Sigmoid colon (tissue), 7 donors: ENCODE data around the gene SKI. TPM values are rescaled to one million over a fixed set of nuclear protein-coding genes. Genes with fewer than 3 reads are reported as not detected.

Experiments used
- DNase-seq: peaks from one replicate; pipeline ENCODE4 v3.0.0-alpha.2; 2019
- H3K27ac ChIP-seq, 4 donors: fragments of 200-600 bp; sonication (generic); one replicate each; pipeline ENCODE4 v1.5.1; 2016 to 2019; ENCODE audit warnings: mild to moderate bottlenecking in 1 of 4
- H3K27me3 ChIP-seq, 3 donors: fragments of 200-600 bp; sonication (generic); one replicate each; pipeline ENCODE4 v1.5.1; 2019; ENCODE audit warnings: mild to moderate bottlenecking in 1 of 3
- H3K36me3 ChIP-seq, 4 donors: fragments of 200-600 bp; sonication (generic); one replicate each; pipeline ENCODE4 v1.5.1; 2016 to 2019
- H3K4me1 ChIP-seq, 4 donors: fragments of 200-600 bp; sonication (generic); one replicate each; pipeline ENCODE4 v1.5.1; 2017 to 2019
- H3K4me3 ChIP-seq, 4 donors: fragments of 200-600 bp; sonication (generic); one replicate each; pipeline ENCODE4 v1.5.1; 2017 to 2019; ENCODE audit warnings: mild to moderate bottlenecking in 2 of 4, moderate library complexity in 1 of 4
- H3K9me3 ChIP-seq, 4 donors: fragments of 200-600 bp in 3 of 4; sonication (generic) in 3 of 4; one replicate each; pipeline versions ENCODE4 v1.5.1 to v1.6.1; 2013 to 2019
- CTCF ChIP-seq, 4 experiments: fragments of 450-650 bp in 3 of 4; fragments of 200-600 bp in 1 of 4; IDR thresholded peaks; one replicate each; pipeline ENCODE4 v1.5.1; 2016 to 2019; ENCODE audit warnings: antibody characterized with exemption in 4 of 4, mild to moderate bottlenecking in 3 of 4, moderate library complexity in 2 of 4
- EP300 ChIP-seq, 4 donors: sonication (generic); formaldehyde crosslinking; IDR thresholded peaks; one replicate each; pipeline ENCODE4 v1.6.1; 2017; ENCODE audit warnings: antibody characterized with exemption in 4 of 4
- POLR2A ChIP-seq, 2 donors: fragments of 450-650 bp; IDR thresholded peaks; one replicate each; pipeline ENCODE4 v1.6.1; 2016; ENCODE audit warnings: antibody characterized with exemption in 2 of 2, mild to moderate bottlenecking in 2 of 2, moderate library complexity in 2 of 2
- POLR2AphosphoS5 ChIP-seq, 4 donors: sonication (generic); formaldehyde crosslinking; IDR thresholded peaks; one replicate each; pipeline ENCODE4 v1.6.1; 2017; ENCODE audit warnings: antibody characterized with exemption in 4 of 4
- WGBS, 2 donors: extraction: QIAGEN DNeasy Blood & Tissue Kit; methylation state at CpG; one replicate each; pipeline ENCODE4 v1.1.7; 2013; 5-methylcytosine and 5-hydroxymethylcytosine counted together
- intact Hi-C: fragments of 100-400 bp; cut with DNase I; formaldehyde crosslinking; loops from one replicate; pipeline ENCODE4 v1.15.1; 2023
- polyA plus RNA-seq, 3 donors: library from polyadenylated mRNA; stranded (reverse); fragments of 200-250 nt; gene quantifications; one replicate each; pipeline ENCODE4 v1.2.3, GENCODE V29; 2013
- total RNA-seq, 4 donors: library from RNA; depleted of rRNA; stranded (reverse); fragments of >200 nt; gene quantifications; one replicate each; pipeline ENCODE4 v1.1.0, GENCODE V29; 2016
- donor health status: healthy with polysubstance abuse.
- donor health status: Bipolar disorder and iron deficiency.
- donor health status: healthy.

The SKI gene
- total and polyA plus RNA-seq, 7 donors = 5.8 to 50.4 (median 19.3) TPM

GRCh38 chr1:2181752-2182151 is 46.4 kb upstream of the SKI start:
- H3K36me3 ChIP-seq = peaks cover 0 to 19% (median 2%) of the 10 kb centered on the region in 4 donors
- WGBS, 2 donors = 94 to 95% methylated on average over 11 of the region's 11 CpGs
- no peak for DNase-seq
- no peaks in the 10 kb centered on the region for H3K4me1 ChIP-seq
- intact Hi-C loops = no loop called here
- H3K27me3 ChIP-seq = no peaks in the 10 kb centered on the region
- TF ChIP-seq CTCF (IDR thresholded peaks at IDR 0.05) (no peak), POLR2AphosphoS5 (IDR thresholded peaks at IDR 0.05) (no peak), POLR2A (IDR thresholded peaks at IDR 0.05) (no peak), EP300 (IDR thresholded peaks at IDR 0.05) (no peak)
- no peak overlapping the region for H3K4me3 ChIP-seq
- no peak overlapping the region for H3K27ac ChIP-seq
- H3K9me3 ChIP-seq = no peaks in the 10 kb centered on the region

- no peak for DNase-seq
- H3K4me1 ChIP-seq = no peaks in the 10 kb centered on the region
- TF ChIP-seq POLR2A (IDR thresholded peaks at IDR 0.05) (no peak), POLR2AphosphoS5 (IDR thresholded peaks at IDR 0.05) (no peak), EP300 (IDR thresholded peaks at IDR 0.05) (no peak), CTCF (IDR thresholded peaks at IDR 0.05) (no peak)
- no peaks in the 10 kb centered on the region for H3K9me3 ChIP-seq
- 95 to 97% methylated on average over 13 of the region's 13 CpGs for WGBS, 2 donors
- no peak overlapping the region for H3K4me3 ChIP-seq
- intact Hi-C loops = no loop called here
- H3K36me3 ChIP-seq = peaks cover 0 to 19% (median 3%) of the 10 kb centered on the region in 4 donors
- no peaks in the 10 kb centered on the region for H3K27me3 ChIP-seq
- H3K27ac ChIP-seq = no peak overlapping the region
Observed at GRCh38 chr1:2182376-2182775, 45.7 kb upstream of the SKI start.

GRCh38 chr1:2183937-2184334 is 44.2 kb upstream of the SKI start:
- WGBS, 2 donors = 91 to 93% methylated on average over 15 of the region's 15 CpGs
- peaks cover 0 to 19% (median 3%) of the 10 kb centered on the region in 4 donors for H3K36me3 ChIP-seq
- TF ChIP-seq POLR2AphosphoS5 (IDR thresholded peaks at IDR 0.05) (no peak), EP300 (IDR thresholded peaks at IDR 0.05) (no peak), POLR2A (IDR thresholded peaks at IDR 0.05) (no peak), CTCF (IDR thresholded peaks at IDR 0.05) (no peak)
- no peak overlapping the region for H3K27ac ChIP-seq
- no peaks in the 10 kb centered on the region for H3K9me3 ChIP-seq
- H3K4me1 ChIP-seq = peaks cover 0 to under 1% (median under 1%) of the 10 kb centered on the region in 4 donors
- no peaks in the 10 kb centered on the region for H3K27me3 ChIP-seq
- intact Hi-C loops = no loop called here
- no peak overlapping the region for H3K4me3 ChIP-seq
- DNase-seq = no peak

- DNase-seq = no peak
- peaks cover 0 to 5% (median 2%) of the 10 kb centered on the region in 4 donors for H3K4me1 ChIP-seq
- TF ChIP-seq POLR2A (IDR thresholded peaks at IDR 0.05) = no peak
- TF ChIP-seq CTCF (IDR thresholded peaks at IDR 0.05) = no peak
- TF ChIP-seq EP300 (IDR thresholded peaks at IDR 0.05) = no peak
- TF ChIP-seq POLR2AphosphoS5 (IDR thresholded peaks at IDR 0.05) = no peak
- 92 to 95% methylated on average over 18 of the region's 18 CpGs for WGBS, 2 donors
- no peaks in the 10 kb centered on the region for H3K27me3 ChIP-seq
- H3K4me3 ChIP-seq = no peak overlapping the region
- H3K36me3 ChIP-seq = peaks cover 0 to 19% (median 3%) of the 10 kb centered on the region in 4 donors
- no peak overlapping the region for H3K27ac ChIP-seq
- intact Hi-C loops = no loop called here
- H3K9me3 ChIP-seq = no peaks in the 10 kb centered on the region
Observed at GRCh38 chr1:2184531-2184930, 43.6 kb upstream of the SKI start.

- WGBS, 2 donors = 94 to 96% methylated on average over 33 of the region's 33 CpGs
- intact Hi-C loops = no loop called here
- no peak overlapping the region for H3K27ac ChIP-seq
- no peak for DNase-seq
- no peaks in the 10 kb centered on the region for H3K9me3 ChIP-seq
- H3K4me3 ChIP-seq = no peak overlapping the region
- peaks cover 0 to 8% (median 2%) of the 10 kb centered on the region in 4 donors for H3K4me1 ChIP-seq
- no peak for TF ChIP-seq POLR2A (IDR thresholded peaks at IDR 0.05)
- TF ChIP-seq EP300 (IDR thresholded peaks at IDR 0.05) = no peak
- no peak for TF ChIP-seq CTCF (IDR thresholded peaks at IDR 0.05)
- no peak for TF ChIP-seq POLR2AphosphoS5 (IDR thresholded peaks at IDR 0.05)
- H3K36me3 ChIP-seq = peaks cover 0 to 19% (median 3%) of the 10 kb centered on the region in 4 donors
- H3K27me3 ChIP-seq = no peaks in the 10 kb centered on the region
Observed at GRCh38 chr1:2184934-2185333, 43.2 kb upstream of the SKI start.
